Thyroid gland (tissue), 4 donors: ENCODE results near the gene ERCC5.

Source experiments
- CTCF ChIP-seq, 6 experiments: fragments of 200-600 bp in 3 of 6; fragments of 450-650 bp in 3 of 6; sonication (generic) in 3 of 6; IDR thresholded peaks; one replicate each; pipeline ENCODE4 v1.5.1; 2016 to 2019; ENCODE audit warnings: antibody characterized with exemption in 6 of 6, mild to moderate bottlenecking in 2 of 6, inconsistent platforms in 1 of 6, moderate library complexity in 1 of 6
- POLR2A ChIP-seq, 2 donors: fragments of 450-650 bp; IDR thresholded peaks; one replicate each; pipeline ENCODE4 v1.6.1; 2017; ENCODE audit warnings: antibody characterized with exemption in 2 of 2, mild to moderate bottlenecking in 2 of 2, moderate library complexity in 1 of 2

GRCh38 chr13:102836471-102836870 lies 9.4 kb upstream of the ERCC5 start:
- TF ChIP-seq POLR2A (IDR thresholded peaks at IDR 0.05), result no peak
- no peak for TF ChIP-seq CTCF (IDR thresholded peaks at IDR 0.05)
